ENCODE measurements around the gene MRGPRG. TPM values are rescaled to one million over a fixed set of nuclear protein-coding genes. Genes with fewer than 3 reads are reported as not detected.

MRGPRG gene
- total and polyA plus RNA-seq, 2 experiments from 2014 or later, result not detected

DNA sequence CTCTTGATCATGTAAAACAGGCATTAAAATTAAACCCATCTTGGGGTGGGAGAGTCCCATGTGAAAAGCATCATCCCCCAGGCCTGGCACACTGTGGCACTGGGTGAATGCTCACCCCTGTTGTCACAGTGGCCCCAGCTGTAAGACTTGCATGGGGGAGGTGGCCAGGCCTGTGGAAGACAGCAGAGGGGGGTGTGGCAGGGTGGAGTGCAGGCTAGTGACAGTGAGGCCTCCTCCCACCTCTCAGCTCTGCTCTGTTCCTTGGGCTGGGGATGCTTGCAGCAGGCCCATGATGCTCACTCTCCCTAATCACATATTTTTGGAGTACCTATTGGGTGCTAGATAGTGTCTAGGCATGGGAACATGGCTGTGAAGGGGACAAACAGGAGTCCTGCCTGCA is 43.4 kb downstream of the MRGPRG start:
- TF ChIP-seq, protein P1, sequence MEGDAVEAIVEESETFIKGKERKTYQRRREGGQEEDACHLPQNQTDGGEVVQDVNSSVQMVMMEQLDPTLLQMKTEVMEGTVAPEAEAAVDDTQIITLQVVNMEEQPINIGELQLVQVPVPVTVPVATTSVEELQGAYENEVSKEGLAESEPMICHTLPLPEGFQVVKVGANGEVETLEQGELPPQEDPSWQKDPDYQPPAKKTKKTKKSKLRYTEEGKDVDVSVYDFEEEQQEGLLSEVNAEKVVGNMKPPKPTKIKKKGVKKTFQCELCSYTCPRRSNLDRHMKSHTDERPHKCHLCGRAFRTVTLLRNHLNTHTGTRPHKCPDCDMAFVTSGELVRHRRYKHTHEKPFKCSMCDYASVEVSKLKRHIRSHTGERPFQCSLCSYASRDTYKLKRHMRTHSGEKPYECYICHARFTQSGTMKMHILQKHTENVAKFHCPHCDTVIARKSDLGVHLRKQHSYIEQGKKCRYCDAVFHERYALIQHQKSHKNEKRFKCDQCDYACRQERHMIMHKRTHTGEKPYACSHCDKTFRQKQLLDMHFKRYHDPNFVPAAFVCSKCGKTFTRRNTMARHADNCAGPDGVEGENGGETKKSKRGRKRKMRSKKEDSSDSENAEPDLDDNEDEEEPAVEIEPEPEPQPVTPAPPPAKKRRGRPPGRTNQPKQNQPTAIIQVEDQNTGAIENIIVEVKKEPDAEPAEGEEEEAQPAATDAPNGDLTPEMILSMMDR (IDR thresholded peaks at IDR 0.05; ENCODE audit: poor library complexity), result no peak
- TF ChIP-seq EZH2 (IDR thresholded peaks at IDR 0.05; ENCODE audit: borderline replicate concordance), result no peak
- TF ChIP-seq EZH2phosphoT487 (IDR thresholded peaks at IDR 0.05; ENCODE audit: low read depth, severe bottlenecking, unreplicated experiment), result no peak
- Histone ChIP-seq H3K27ac (no peak overlapping the region), H3K9me3 (ENCODE audit: low read depth) (no peaks in the 10 kb centered on the region), H3K4me1 (ENCODE audit: insufficient read depth) (no peaks in the 10 kb centered on the region), H4K20me1 (ENCODE audit: insufficient read depth, poor library complexity, severe bottlenecking) (no peaks in the 10 kb centered on the region), H3K79me2 (no peaks in the 10 kb centered on the region), H2AFZ (no peak overlapping the region), H3K9me2 (replicated peaks; ENCODE audit: insufficient read depth) (no peaks in the 10 kb centered on the region), H3K4me2 (no peak overlapping the region), H3K4me3 (no peak overlapping the region), H3K27me3 (peaks cover 22% of the 10 kb centered on the region), H3K36me3 (replicated peaks; ENCODE audit: insufficient read depth, low read depth) (no peaks in the 10 kb centered on the region)
- no peak for DNase-seq (ENCODE audit: low spot score)

DNA sequence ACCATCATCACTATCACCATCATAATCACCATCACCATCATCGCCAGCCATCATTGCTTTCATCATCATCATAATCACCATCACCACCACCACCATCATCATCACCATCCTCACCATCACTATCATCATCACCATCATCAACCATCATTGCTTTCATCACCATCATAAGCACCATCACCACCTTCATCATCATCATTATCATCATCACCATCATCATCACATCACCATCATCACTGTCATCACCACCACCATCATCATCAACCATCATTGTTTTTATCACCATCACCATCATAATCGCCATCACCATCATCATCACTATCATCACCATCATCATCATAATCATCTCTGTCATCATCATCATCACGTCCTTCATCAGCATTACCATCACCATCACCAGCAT is 44.2 kb downstream of the MRGPRG start:
- Histone ChIP-seq H3K79me2 (no peaks in the 10 kb centered on the region), H3K9me3 (ENCODE audit: low read depth) (no peaks in the 10 kb centered on the region), H3K9me2 (replicated peaks; ENCODE audit: insufficient read depth) (no peaks in the 10 kb centered on the region), H3K27me3 (peaks cover 29% of the 10 kb centered on the region), H3K36me3 (replicated peaks; ENCODE audit: insufficient read depth, low read depth) (no peaks in the 10 kb centered on the region), H3K27ac (no peak overlapping the region), H3K4me1 (ENCODE audit: insufficient read depth) (no peaks in the 10 kb centered on the region), H3K4me2 (no peak overlapping the region), H4K20me1 (ENCODE audit: insufficient read depth, poor library complexity, severe bottlenecking) (no peaks in the 10 kb centered on the region), H3K4me3 (no peak overlapping the region), H2AFZ (no peak overlapping the region)
- 90% methylated on average over 3 of the region's 3 CpGs for WGBS (ENCODE audit: low lambda C conversion rate, missing lambda C conversion rate)
- TF ChIP-seq, protein P1 (IDR thresholded peaks at IDR 0.05; ENCODE audit: poor library complexity), result no peak
- TF ChIP-seq EZH2phosphoT487 (IDR thresholded peaks at IDR 0.05; ENCODE audit: low read depth, severe bottlenecking, unreplicated experiment) (no peak), EZH2 (IDR thresholded peaks at IDR 0.05; ENCODE audit: borderline replicate concordance) (no peak)
- no peak for DNase-seq (ENCODE audit: low spot score)

DNA sequence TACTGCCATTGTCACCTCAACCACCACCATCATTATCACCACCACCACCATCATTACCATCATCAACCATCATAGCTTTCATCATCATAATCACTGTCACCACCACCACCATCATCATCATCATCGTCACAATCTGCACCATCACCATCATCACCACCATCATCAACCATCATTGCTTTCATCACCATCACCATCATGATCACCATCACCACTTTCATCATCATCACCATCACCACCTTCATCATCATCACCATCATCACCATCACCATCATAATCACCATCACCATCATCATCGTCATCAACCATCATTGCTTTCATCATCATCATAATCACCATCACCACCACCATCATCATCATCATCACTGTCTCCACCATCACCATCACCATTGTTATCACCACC is 44.8 kb downstream of the MRGPRG start:
- Histone ChIP-seq H3K27me3 (peaks cover 35% of the 10 kb centered on the region), H2AFZ (no peak overlapping the region), H3K36me3 (replicated peaks; ENCODE audit: insufficient read depth, low read depth) (no peaks in the 10 kb centered on the region), H3K4me3 (no peak overlapping the region), H3K4me1 (ENCODE audit: insufficient read depth) (no peaks in the 10 kb centered on the region), H3K27ac (no peak overlapping the region), H4K20me1 (ENCODE audit: insufficient read depth, poor library complexity, severe bottlenecking) (no peaks in the 10 kb centered on the region), H3K4me2 (no peak overlapping the region), H3K9me3 (ENCODE audit: low read depth) (no peaks in the 10 kb centered on the region), H3K79me2 (no peaks in the 10 kb centered on the region), H3K9me2 (replicated peaks; ENCODE audit: insufficient read depth) (no peaks in the 10 kb centered on the region)
- WGBS (ENCODE audit: low lambda C conversion rate, missing lambda C conversion rate), result 97% methylated on average over 2 of the region's 2 CpGs
- TF ChIP-seq, protein P1 (IDR thresholded peaks at IDR 0.05; ENCODE audit: poor library complexity), result no peak
- DNase-seq (ENCODE audit: low spot score), result no peak

DNA sequence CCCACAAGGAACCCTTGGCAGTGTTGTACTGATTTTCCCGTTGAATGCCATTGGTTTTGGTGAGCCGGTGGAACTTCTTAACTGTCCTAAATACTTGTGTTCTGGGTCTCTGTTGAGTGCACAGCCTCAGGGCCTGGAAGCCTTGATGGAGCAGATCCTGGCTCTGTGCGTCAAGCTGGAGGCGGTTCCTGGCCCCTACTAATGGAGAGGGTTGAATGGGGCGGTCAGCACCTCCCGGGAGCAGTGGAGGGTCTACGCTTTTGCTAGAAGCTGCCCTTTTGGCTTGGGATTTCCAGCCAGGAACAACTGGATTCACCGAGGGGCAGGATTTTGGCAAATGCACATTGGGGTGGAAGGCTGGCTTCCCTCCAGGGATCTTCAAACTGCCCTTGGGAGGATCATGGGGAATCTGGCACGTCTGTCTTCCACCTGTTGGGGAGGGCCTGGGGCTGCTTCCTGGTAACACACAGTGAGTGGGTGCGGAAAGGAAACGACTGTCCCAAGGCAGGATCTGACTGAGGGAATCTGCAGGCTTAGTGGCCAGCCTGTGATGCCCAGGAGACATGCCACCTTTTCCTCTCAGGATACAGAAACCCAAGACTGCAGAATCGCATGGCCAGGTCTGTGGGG is 46.6 kb downstream of the MRGPRG start:
- Histone ChIP-seq H3K9me3 (ENCODE audit: low read depth) (no peaks in the 10 kb centered on the region), H3K4me2 (no peak overlapping the region), H2AFZ (no peak overlapping the region), H3K4me1 (ENCODE audit: insufficient read depth) (no peaks in the 10 kb centered on the region), H3K36me3 (replicated peaks; ENCODE audit: insufficient read depth, low read depth) (no peaks in the 10 kb centered on the region), H4K20me1 (ENCODE audit: insufficient read depth, poor library complexity, severe bottlenecking) (no peaks in the 10 kb centered on the region), H3K27ac (no peak overlapping the region), H3K9me2 (replicated peaks; ENCODE audit: insufficient read depth) (no peaks in the 10 kb centered on the region), H3K4me3 (no peak overlapping the region), H3K79me2 (no peaks in the 10 kb centered on the region), H3K27me3 (peaks cover 47% of the 10 kb centered on the region)
- TF ChIP-seq, protein P1 (IDR thresholded peaks at IDR 0.05; ENCODE audit: poor library complexity), result no peak
- 74% methylated on average over 12 of the region's 12 CpGs for WGBS (ENCODE audit: low lambda C conversion rate, missing lambda C conversion rate)
- no peak for DNase-seq (ENCODE audit: low spot score)

All from hepatocyte (in vitro differentiated cells).